ENCODE results near the gene AKAP8.

DNA sequence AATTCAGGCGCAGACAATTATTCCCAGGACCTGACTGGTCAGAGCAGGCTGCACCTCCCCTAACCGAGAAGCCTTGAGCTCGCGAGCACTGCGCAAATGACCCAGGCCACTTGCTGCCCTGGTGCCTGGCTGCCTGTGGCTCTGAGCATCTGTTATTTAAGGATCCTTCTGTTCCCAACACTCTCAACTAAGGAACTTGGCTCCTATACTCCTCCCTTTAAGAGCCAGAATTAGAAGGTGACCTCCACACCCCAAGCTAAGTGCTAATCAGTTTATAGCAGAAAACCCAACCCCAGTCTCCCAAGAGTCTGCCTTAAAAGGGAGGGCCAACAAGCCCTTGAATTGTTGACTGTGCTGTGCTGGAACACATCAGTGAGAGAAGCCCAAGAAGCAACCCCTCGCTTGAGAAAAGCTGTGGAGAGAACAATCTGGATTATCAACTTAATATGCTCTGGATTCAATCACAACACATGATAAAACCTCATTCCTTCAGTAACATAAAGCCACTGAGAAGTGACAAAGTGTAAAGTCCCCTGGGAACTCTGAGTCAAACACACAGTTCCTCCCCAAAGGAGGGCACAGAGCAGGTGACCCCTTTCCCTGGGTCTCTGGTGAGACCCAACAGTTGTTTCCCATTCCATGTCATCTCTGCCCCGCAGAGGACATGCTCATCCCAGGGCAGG, 24.7 kb upstream of the AKAP8 start:
- TF ChIP-seq, protein P1, sequence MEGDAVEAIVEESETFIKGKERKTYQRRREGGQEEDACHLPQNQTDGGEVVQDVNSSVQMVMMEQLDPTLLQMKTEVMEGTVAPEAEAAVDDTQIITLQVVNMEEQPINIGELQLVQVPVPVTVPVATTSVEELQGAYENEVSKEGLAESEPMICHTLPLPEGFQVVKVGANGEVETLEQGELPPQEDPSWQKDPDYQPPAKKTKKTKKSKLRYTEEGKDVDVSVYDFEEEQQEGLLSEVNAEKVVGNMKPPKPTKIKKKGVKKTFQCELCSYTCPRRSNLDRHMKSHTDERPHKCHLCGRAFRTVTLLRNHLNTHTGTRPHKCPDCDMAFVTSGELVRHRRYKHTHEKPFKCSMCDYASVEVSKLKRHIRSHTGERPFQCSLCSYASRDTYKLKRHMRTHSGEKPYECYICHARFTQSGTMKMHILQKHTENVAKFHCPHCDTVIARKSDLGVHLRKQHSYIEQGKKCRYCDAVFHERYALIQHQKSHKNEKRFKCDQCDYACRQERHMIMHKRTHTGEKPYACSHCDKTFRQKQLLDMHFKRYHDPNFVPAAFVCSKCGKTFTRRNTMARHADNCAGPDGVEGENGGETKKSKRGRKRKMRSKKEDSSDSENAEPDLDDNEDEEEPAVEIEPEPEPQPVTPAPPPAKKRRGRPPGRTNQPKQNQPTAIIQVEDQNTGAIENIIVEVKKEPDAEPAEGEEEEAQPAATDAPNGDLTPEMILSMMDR (IDR thresholded peaks at IDR 0.05; ENCODE audit: low read depth, low read length) = no peak
- no peak for TF ChIP-seq POLR2A (IDR thresholded peaks at IDR 0.05; ENCODE audit: extremely low read depth, insufficient read length)
- TF ChIP-seq, protein P2, sequence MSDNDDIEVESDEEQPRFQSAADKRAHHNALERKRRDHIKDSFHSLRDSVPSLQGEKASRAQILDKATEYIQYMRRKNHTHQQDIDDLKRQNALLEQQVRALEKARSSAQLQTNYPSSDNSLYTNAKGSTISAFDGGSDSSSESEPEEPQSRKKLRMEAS (IDR thresholded peaks at IDR 0.05; ENCODE audit: low read depth, low read length) = no peak
